HEK293T (cell line): Measurements from ENCODE around the gene SEMA5A.

Experiments
- CTCF ChIA-PET: fragments of 350-600 bp; formaldehyde crosslinking; extraction: SDS; loops from one replicate; lab custom pipeline; 2021; ENCODE audit warnings: antibody characterized with exemption, inconsistent platforms; lab: Yijun Ruan, JAX
- POLR2A ChIA-PET: fragments of 350-600 bp; formaldehyde crosslinking; extraction: SDS; loops from one replicate; lab custom pipeline; 2020; ENCODE audit warnings: antibody characterized with exemption, inconsistent platforms; lab: Yijun Ruan, JAX
- DNase-seq: peaks from one replicate; pipeline ENCODE4 v3.0.0; 2012; ENCODE audit warnings: mixed read lengths; ENCODE audit errors: extremely low spot score
- ARNT ChIP-seq: fragments of 450-650 bp; IDR thresholded peaks from 2 replicates; pipeline ENCODE4 v1.6.1; 2017; ENCODE audit warnings: mild to moderate bottlenecking
- BHLHE40 ChIP-seq: fragments of 450-650 bp; IDR thresholded peaks from 2 replicates; pipeline ENCODE4 v1.6.1; 2016; ENCODE audit warnings: mild to moderate bottlenecking, moderate library complexity, borderline replicate concordance
- CTBP1 ChIP-seq: fragments of 450-650 bp; IDR thresholded peaks from 2 replicates; pipeline ENCODE4 v1.6.1; 2016; ENCODE audit warnings: borderline replicate concordance
- ELF4 ChIP-seq: fragments of 450-650 bp; IDR thresholded peaks from 2 replicates; pipeline ENCODE4 v1.6.1; 2017; ENCODE audit warnings: antibody characterized with exemption
- FOXA1 ChIP-seq: fragments of 450-650 bp; IDR thresholded peaks from 2 replicates; pipeline ENCODE4 v1.6.1; 2016; ENCODE audit warnings: mild to moderate bottlenecking
- FOXK2 ChIP-seq: fragments of 450-650 bp; IDR thresholded peaks from 2 replicates; pipeline ENCODE4 v1.6.1; 2016; ENCODE audit warnings: mild to moderate bottlenecking
- FOXM1 ChIP-seq: fragments of 450-650 bp; IDR thresholded peaks from 2 replicates; pipeline ENCODE4 v1.6.1; 2017; ENCODE audit warnings: mild to moderate bottlenecking, borderline replicate concordance
- HDGF ChIP-seq: fragments of 450-650 bp; IDR thresholded peaks from 2 replicates; pipeline ENCODE4 v1.6.1; 2017; ENCODE audit warnings: antibody characterized with exemption, borderline replicate concordance
- L3MBTL2 ChIP-seq: fragments of 450-650 bp; conservative IDR thresholded peaks from 2 replicates; pipeline ENCODE4 v1.6.1; 2016; ENCODE audit warnings: mild to moderate bottlenecking
- LEF1 ChIP-seq: fragments of 450-650 bp; IDR thresholded peaks from 2 replicates; pipeline ENCODE4 v1.6.1; 2017; ENCODE audit warnings: mild to moderate bottlenecking, borderline replicate concordance
- NFRKB ChIP-seq: fragments of 450-650 bp; IDR thresholded peaks from 2 replicates; pipeline ENCODE4 v1.6.1; 2016; ENCODE audit warnings: mild to moderate bottlenecking, moderate library complexity
- PKNOX1 ChIP-seq: fragments of 450-650 bp; IDR thresholded peaks from 2 replicates; pipeline ENCODE4 v1.6.1; 2016
- SP1 ChIP-seq: fragments of 450-650 bp; IDR thresholded peaks from 2 replicates; pipeline ENCODE4 v1.6.1; 2017
- SUZ12 ChIP-seq: fragments of 450-650 bp; IDR thresholded peaks from 2 replicates; pipeline ENCODE4 v1.6.1; 2016; ENCODE audit warnings: mild to moderate bottlenecking
- TARDBP ChIP-seq: fragments of 450-650 bp; IDR thresholded peaks from 2 replicates; pipeline ENCODE4 v1.6.1; 2016
- ZNF384 ChIP-seq: fragments of 450-650 bp; IDR thresholded peaks from 2 replicates; pipeline ENCODE4 v1.6.1; 2016

The SEMA5A gene

GRCh38 chr5:9176641-9177040 is 369.2 kb downstream of the SEMA5A start:
- CTCF ChIA-PET, result no interaction called here

DNA sequence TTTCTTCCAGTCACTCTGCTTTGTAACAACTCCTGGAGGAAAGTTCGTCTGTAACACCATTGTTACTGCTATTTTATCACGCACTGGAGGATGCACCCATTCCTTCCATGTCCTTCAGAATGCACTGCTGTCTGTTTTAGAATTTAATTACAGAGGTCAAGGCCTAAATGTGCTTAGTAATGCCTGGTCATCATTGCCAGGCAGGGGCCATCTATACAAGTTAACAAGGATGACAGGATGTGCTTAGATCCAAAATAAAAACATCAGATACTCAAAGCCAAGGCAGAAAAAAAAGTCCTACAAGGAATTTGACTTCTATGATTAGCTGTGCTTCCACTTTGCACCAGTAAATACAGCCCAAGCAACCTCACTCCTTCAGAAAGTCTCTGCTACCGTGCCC is 371.4 kb downstream of the SEMA5A start:
- POLR2A ChIA-PET, result no interaction called here
- no peak for DNase-seq
- TF ChIP-seq SUZ12 (no peak), BHLHE40 (no peak), PKNOX1 (no peak), HDGF (no peak), TARDBP (no peak), FOXM1 (no peak), L3MBTL2 (no peak), ZNF384 (no peak), FOXA1 (no peak), ELF4 (no peak), NFRKB (no peak), LEF1 (no peak)
- CTCF ChIA-PET, result no interaction called here

More at GRCh38 chr5:9176641-9177040, 369.2 kb downstream of the SEMA5A start:
- TF ChIP-seq HDGF (no peak), SP1 (no peak), ELF4 (no peak), PKNOX1 (no peak), FOXK2 (no peak), TARDBP (no peak), ZNF384 (no peak), CTBP1 (no peak), FOXA1 (no peak), SUZ12 (no peak), LEF1 (no peak), L3MBTL2 (no peak), BHLHE40 (no peak), FOXM1 (no peak), ARNT (no peak), NFRKB (no peak)
- POLR2A ChIA-PET, result no interaction called here
- no peak for DNase-seq

DNA sequence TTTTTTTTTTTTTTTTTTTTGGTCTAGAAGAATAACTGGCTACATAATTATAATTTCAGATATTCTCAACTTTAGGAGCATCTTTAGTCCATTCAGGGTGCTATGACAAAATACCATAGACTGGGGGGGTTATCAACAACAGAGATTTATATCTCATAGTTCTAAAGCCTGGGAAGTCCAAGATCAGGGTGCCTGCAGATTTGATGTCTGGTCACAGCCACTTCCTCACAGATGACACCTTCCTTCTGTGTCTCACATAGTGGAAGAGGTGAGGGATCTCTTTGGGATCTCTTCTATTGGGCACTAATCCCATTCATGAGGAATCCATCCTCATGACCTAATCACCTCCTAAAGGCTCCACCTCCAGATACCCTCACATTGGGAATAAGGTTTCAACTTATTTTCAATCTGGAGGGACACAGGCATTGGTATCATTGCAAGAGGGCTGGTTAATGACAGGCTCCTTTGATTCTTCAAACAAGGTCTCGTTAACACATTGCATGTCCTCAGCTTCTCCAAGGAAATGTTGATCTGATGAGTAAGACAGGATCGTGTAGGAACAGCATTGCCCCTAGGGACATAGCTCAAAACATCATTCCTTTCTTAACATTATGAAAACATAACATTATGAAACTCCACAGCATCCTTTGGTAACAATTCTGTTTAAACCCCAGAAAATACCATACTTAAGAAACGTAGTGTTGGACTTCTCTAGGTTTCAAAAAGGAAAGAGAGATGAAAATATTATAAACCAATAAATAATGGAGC is 372.4 kb downstream of the SEMA5A start:
- ChIA-PET CTCF (no interaction called here), POLR2A (no interaction called here)
- DNase-seq, result no peak

GRCh38 chr5:9170026-9170425 is 375.8 kb downstream of the SEMA5A start:
- TF ChIP-seq ARNT, result no peak
- TF ChIP-seq LEF1, result no peak
- TF ChIP-seq SUZ12, result no peak
- no peak for TF ChIP-seq CTBP1
- TF ChIP-seq ZNF384, result no peak
- TF ChIP-seq ELF4, result no peak
- TF ChIP-seq FOXK2, result no peak
- TF ChIP-seq FOXA1, result no peak
- TF ChIP-seq SP1, result no peak
- TF ChIP-seq TARDBP, result no peak
- no peak for TF ChIP-seq L3MBTL2
- no peak for TF ChIP-seq NFRKB
- no peak for TF ChIP-seq FOXM1
- TF ChIP-seq HDGF, result no peak
- no peak for TF ChIP-seq BHLHE40
- POLR2A ChIA-PET, result no interaction called here
- CTCF ChIA-PET, result no interaction called here
- DNase-seq, result no peak

More for the DNA sequence above, 372.4 kb downstream of the SEMA5A start:
- TF ChIP-seq SP1 (no peak), SUZ12 (no peak), NFRKB (no peak), HDGF (no peak), TARDBP (no peak), CTBP1 (no peak)

- no peak for DNase-seq
- ChIA-PET CTCF (no interaction called here), POLR2A (no interaction called here)
- no peak for TF ChIP-seq ELF4
- no peak for TF ChIP-seq PKNOX1
- TF ChIP-seq FOXM1, result no peak
- no peak for TF ChIP-seq FOXK2
- TF ChIP-seq ARNT, result no peak
- no peak for TF ChIP-seq ZNF384
- TF ChIP-seq SP1, result no peak
- no peak for TF ChIP-seq CTBP1
- no peak for TF ChIP-seq FOXA1
- TF ChIP-seq L3MBTL2, result no peak
- no peak for TF ChIP-seq LEF1
- TF ChIP-seq NFRKB, result no peak
- TF ChIP-seq TARDBP, result no peak
- TF ChIP-seq SUZ12, result no peak
- no peak for TF ChIP-seq HDGF
- TF ChIP-seq BHLHE40, result no peak
Measured at GRCh38 chr5:9169557-9169902, 376.3 kb downstream of the SEMA5A start.

- no peak for TF ChIP-seq SP1
- TF ChIP-seq BHLHE40, result no peak
- TF ChIP-seq NFRKB, result no peak
- TF ChIP-seq LEF1, result no peak
- TF ChIP-seq FOXA1, result no peak
- no peak for TF ChIP-seq HDGF
- no peak for TF ChIP-seq FOXK2
- TF ChIP-seq CTBP1, result no peak
- ChIA-PET CTCF (no interaction called here), POLR2A (no interaction called here)
- no peak for DNase-seq
Measured at GRCh38 chr5:9168791-9169556, 376.9 kb downstream of the SEMA5A start.
